HEK293 (cell line): ENCODE results near the gene KCNMB2.

Experiments used
- SCRT1 ChIP-seq: fragments of 450-650 bp; formaldehyde crosslinking; IDR thresholded peaks from 2 replicates; pipeline ENCODE4 v1.5.1; 2016; ENCODE audit warnings: missing biosample characterization, missing genetic modification characterization, borderline replicate concordance
- ZBTB8A ChIP-seq: fragments of 450-650 bp; formaldehyde crosslinking; IDR thresholded peaks from 2 replicates; pipeline ENCODE4 v1.5.1; 2016; ENCODE audit warnings: missing biosample characterization, missing genetic modification characterization
- ZNF24 ChIP-seq: fragments of 450-650 bp; formaldehyde crosslinking; IDR thresholded peaks from 2 replicates; pipeline ENCODE4 v1.5.1; 2016; ENCODE audit warnings: missing biosample characterization, missing genetic modification characterization
- ZNF510 ChIP-seq: fragments of 450-650 bp; formaldehyde crosslinking; IDR thresholded peaks from 2 replicates; pipeline ENCODE4 v1.5.1; 2018; ENCODE audit warnings: mild to moderate bottlenecking, missing genetic modification characterization, missing biosample characterization; ENCODE audit not compliant: insufficient replicate concordance
- TF ChIP-seq, protein P1 (sequence below): fragments of 450-650 bp; formaldehyde crosslinking; IDR thresholded peaks from 2 replicates; pipeline ENCODE4 v1.5.1; 2016; ENCODE audit warnings: missing biosample characterization, missing genetic modification characterization
- TF ChIP-seq, protein P2 (sequence below): IDR thresholded peaks from 2 replicates; pipeline ENCODE4 v1.6.1; 2011; ENCODE audit warnings: mild to moderate bottlenecking, low read depth, low read length, borderline replicate concordance
- TF ChIP-seq, protein P3 (sequence below): fragments of 450-650 bp; formaldehyde crosslinking; IDR thresholded peaks from 2 replicates; pipeline ENCODE4 v1.5.1; 2016; ENCODE audit warnings: missing biosample characterization, missing genetic modification characterization, low read depth
- TF ChIP-seq, protein P4 (sequence below): fragments of 450-650 bp; formaldehyde crosslinking; IDR thresholded peaks from 2 replicates; pipeline ENCODE4 v1.5.1; 2016; ENCODE audit warnings: missing biosample characterization, missing genetic modification characterization

DNA sequence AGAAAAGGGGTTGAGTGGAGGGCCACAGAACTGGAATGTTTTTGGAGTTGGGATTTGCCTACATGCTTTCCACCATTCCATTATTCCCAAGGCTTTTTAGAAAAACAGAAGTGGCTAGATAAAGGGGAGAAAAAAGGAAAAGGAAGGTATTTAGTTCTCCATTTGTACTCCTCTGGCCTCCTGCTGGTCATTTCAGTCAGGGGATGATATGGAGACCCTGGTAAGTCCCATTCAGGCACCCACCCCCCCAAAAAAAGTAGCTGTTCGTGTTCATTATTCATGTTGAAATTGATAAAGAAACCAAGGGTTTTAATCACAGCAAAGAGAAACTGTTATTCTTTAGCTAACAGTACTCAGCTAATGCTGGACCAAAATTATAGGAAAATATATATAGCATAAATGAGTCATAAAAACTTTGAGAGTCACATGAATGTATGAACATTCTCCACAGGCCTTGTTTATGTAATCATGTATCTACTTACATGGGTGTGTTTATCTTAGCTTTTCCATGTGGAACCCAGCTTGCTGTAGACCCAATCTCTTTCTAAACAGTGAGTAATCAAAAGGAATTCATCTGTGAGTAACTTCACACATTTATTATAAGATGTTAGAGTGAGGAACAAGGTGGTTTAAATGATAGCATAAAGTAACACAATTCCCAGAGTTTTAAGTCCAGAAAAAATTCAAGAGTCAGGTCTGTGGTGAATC lies 167.2 kb downstream of the KCNMB2 start:
- TF ChIP-seq, protein P1, sequence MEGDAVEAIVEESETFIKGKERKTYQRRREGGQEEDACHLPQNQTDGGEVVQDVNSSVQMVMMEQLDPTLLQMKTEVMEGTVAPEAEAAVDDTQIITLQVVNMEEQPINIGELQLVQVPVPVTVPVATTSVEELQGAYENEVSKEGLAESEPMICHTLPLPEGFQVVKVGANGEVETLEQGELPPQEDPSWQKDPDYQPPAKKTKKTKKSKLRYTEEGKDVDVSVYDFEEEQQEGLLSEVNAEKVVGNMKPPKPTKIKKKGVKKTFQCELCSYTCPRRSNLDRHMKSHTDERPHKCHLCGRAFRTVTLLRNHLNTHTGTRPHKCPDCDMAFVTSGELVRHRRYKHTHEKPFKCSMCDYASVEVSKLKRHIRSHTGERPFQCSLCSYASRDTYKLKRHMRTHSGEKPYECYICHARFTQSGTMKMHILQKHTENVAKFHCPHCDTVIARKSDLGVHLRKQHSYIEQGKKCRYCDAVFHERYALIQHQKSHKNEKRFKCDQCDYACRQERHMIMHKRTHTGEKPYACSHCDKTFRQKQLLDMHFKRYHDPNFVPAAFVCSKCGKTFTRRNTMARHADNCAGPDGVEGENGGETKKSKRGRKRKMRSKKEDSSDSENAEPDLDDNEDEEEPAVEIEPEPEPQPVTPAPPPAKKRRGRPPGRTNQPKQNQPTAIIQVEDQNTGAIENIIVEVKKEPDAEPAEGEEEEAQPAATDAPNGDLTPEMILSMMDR (tag by site-specific recombination): no peak
- TF ChIP-seq SCRT1 (no peak), ZNF24 (no peak), ZBTB8A (no peak), ZNF510 (tag by site-specific recombination) (no peak)
- TF ChIP-seq, protein P2, sequence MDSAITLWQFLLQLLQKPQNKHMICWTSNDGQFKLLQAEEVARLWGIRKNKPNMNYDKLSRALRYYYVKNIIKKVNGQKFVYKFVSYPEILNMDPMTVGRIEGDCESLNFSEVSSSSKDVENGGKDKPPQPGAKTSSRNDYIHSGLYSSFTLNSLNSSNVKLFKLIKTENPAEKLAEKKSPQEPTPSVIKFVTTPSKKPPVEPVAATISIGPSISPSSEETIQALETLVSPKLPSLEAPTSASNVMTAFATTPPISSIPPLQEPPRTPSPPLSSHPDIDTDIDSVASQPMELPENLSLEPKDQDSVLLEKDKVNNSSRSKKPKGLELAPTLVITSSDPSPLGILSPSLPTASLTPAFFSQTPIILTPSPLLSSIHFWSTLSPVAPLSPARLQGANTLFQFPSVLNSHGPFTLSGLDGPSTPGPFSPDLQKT: no peak
- TF ChIP-seq, protein P3, sequence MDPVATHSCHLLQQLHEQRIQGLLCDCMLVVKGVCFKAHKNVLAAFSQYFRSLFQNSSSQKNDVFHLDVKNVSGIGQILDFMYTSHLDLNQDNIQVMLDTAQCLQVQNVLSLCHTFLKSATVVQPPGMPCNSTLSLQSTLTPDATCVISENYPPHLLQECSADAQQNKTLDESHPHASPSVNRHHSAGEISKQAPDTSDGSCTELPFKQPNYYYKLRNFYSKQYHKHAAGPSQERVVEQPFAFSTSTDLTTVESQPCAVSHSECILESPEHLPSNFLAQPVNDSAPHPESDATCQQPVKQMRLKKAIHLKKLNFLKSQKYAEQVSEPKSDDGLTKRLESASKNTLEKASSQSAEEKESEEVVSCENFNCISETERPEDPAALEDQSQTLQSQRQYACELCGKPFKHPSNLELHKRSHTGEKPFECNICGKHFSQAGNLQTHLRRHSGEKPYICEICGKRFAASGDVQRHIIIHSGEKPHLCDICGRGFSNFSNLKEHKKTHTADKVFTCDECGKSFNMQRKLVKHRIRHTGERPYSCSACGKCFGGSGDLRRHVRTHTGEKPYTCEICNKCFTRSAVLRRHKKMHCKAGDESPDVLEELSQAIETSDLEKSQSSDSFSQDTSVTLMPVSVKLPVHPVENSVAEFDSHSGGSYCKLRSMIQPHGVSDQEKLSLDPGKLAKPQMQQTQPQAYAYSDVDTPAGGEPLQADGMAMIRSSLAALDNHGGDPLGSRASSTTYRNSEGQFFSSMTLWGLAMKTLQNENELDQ: no peak
- TF ChIP-seq, protein P4, sequence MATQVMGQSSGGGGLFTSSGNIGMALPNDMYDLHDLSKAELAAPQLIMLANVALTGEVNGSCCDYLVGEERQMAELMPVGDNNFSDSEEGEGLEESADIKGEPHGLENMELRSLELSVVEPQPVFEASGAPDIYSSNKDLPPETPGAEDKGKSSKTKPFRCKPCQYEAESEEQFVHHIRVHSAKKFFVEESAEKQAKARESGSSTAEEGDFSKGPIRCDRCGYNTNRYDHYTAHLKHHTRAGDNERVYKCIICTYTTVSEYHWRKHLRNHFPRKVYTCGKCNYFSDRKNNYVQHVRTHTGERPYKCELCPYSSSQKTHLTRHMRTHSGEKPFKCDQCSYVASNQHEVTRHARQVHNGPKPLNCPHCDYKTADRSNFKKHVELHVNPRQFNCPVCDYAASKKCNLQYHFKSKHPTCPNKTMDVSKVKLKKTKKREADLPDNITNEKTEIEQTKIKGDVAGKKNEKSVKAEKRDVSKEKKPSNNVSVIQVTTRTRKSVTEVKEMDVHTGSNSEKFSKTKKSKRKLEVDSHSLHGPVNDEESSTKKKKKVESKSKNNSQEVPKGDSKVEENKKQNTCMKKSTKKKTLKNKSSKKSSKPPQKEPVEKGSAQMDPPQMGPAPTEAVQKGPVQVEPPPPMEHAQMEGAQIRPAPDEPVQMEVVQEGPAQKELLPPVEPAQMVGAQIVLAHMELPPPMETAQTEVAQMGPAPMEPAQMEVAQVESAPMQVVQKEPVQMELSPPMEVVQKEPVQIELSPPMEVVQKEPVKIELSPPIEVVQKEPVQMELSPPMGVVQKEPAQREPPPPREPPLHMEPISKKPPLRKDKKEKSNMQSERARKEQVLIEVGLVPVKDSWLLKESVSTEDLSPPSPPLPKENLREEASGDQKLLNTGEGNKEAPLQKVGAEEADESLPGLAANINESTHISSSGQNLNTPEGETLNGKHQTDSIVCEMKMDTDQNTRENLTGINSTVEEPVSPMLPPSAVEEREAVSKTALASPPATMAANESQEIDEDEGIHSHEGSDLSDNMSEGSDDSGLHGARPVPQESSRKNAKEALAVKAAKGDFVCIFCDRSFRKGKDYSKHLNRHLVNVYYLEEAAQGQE (tag by site-specific recombination): no peak
